SK-N-SH (cell line): Measurements from ENCODE around the gene CIAO2B. TPM values are rescaled to one million over a fixed set of nuclear protein-coding genes. Genes with fewer than 3 reads are reported as not detected.

Source experiments
- CTCF ChIA-PET: fragments of 300-600, 350-600 bp; formaldehyde crosslinking; extraction: SDS; loops from one replicate; lab custom pipeline; 2021; lab: Yijun Ruan, JAX
- POLR2A ChIA-PET: fragments of 350-600 bp; sonication (Branson Sonifier 250); formaldehyde crosslinking; extraction: SDS; loops from one replicate; lab custom pipeline; 2020; ENCODE audit warnings: antibody characterized with exemption, inconsistent platforms; lab: Yijun Ruan, JAX
- DNase-seq: peaks from one replicate; pipeline ENCODE4 v3.0.0; 2012
- H2AFZ ChIP-seq: fragments of 200-600 bp; sonication (generic); 2 replicates; pipeline ENCODE4 v1.8.1; 2016; ENCODE audit warnings: antibody characterized with exemption, mild to moderate bottlenecking, low read depth
- H3F3A ChIP-seq: fragments of 200-600 bp; sonication (generic); replicated peaks from 2 replicates; pipeline ENCODE3; 2016; ENCODE audit warnings: antibody characterized with exemption, mild to moderate bottlenecking; ENCODE audit not compliant: insufficient read depth
- H3K27ac ChIP-seq, 2 experiments: fragments of 200-500 bp in 1 of 2; fragments of 200-600 bp in 1 of 2; sonication (Bioruptor generic) in 1 of 2; sonication (generic), shearing (Covaris generic) in 1 of 2; 2 replicates each; pipeline versions ENCODE4 v1.5.1 to v1.6.1; 2014 to 2016; ENCODE audit warnings: low read depth in 2 of 2, inconsistent platforms in 1 of 2, low read length in 1 of 2, mild to moderate bottlenecking in 1 of 2, mixed read lengths in 1 of 2
- H3K27me3 ChIP-seq: fragments of 200-600 bp; sonication (generic), shearing (Covaris generic); 2 replicates; pipeline ENCODE4 v1.6.1; 2016; ENCODE audit warnings: mixed run types; ENCODE audit not compliant: insufficient read depth
- H3K36me3 ChIP-seq, 2 experiments: fragments of 200-500 bp in 1 of 2; fragments of 200-600 bp in 1 of 2; sonication (Bioruptor generic) in 1 of 2; sonication (generic) in 1 of 2; replicated peaks in 1 of 2; 2 replicates each; pipeline versions ENCODE3 to v1.5.1; 2014 to 2016; ENCODE audit warnings: low read length in 1 of 2, mild to moderate bottlenecking in 1 of 2; ENCODE audit not compliant: insufficient read depth in 2 of 2, control insufficient read depth in 1 of 2
- H3K4me1 ChIP-seq, 2 experiments: fragments of 200-500 bp in 1 of 2; fragments of 200-600 bp in 1 of 2; sonication (Bioruptor generic) in 1 of 2; sonication (generic), shearing (Covaris generic) in 1 of 2; 2 replicates each; pipeline versions ENCODE4 v1.5.1 to v1.6.1; 2014 to 2016; ENCODE audit warnings: low read depth in 1 of 2, low read length in 1 of 2, mixed run types in 1 of 2; ENCODE audit not compliant: insufficient read depth in 2 of 2, control insufficient read depth in 1 of 2
- H3K4me2 ChIP-seq: fragments of 200-600 bp; sonication (generic), shearing (Covaris generic); 2 replicates; pipeline ENCODE4 v1.6.1; 2017; ENCODE audit warnings: mixed run types
- H3K4me3 ChIP-seq, 2 experiments: fragments of 200-500 bp in 1 of 2; fragments of 200-600 bp in 1 of 2; sonication (Bioruptor generic) in 1 of 2; sonication (generic), shearing (Covaris generic) in 1 of 2; 2 replicates each; pipeline versions ENCODE4 v1.5.1 to v1.8.1; 2014 to 2016; ENCODE audit warnings: low read depth in 2 of 2, inconsistent platforms in 1 of 2, low read length in 1 of 2, mild to moderate bottlenecking in 1 of 2, mixed read lengths in 1 of 2, moderate library complexity in 1 of 2
- H3K79me2 ChIP-seq: fragments of 200-600 bp; sonication (generic); 2 replicates; pipeline ENCODE4 v1.8.1; 2017; ENCODE audit warnings: mild to moderate bottlenecking; ENCODE audit not compliant: insufficient read depth
- H3K9ac ChIP-seq: fragments of 200-600 bp; sonication (generic); 2 replicates; pipeline ENCODE4 v1.6.1; 2017; ENCODE audit warnings: mixed run types
- H3K9me2 ChIP-seq: fragments of 200-600 bp; sonication (generic); 2 replicates; pipeline ENCODE4 v1.6.1; 2017; ENCODE audit warnings: mixed run types
- H3K9me3 ChIP-seq: fragments of 200-600 bp; sonication (generic); 2 replicates; pipeline ENCODE4 v1.6.1; 2017; ENCODE audit warnings: mixed run types, mild to moderate bottlenecking, moderate library complexity
- H4K20me1 ChIP-seq: fragments of 200-600 bp; sonication (generic); 2 replicates; pipeline ENCODE4 v1.6.1; 2017; ENCODE audit warnings: mild to moderate bottlenecking, mixed run types; ENCODE audit not compliant: insufficient read depth
- CHD2 ChIP-seq: fragments of 150-350 bp; IDR thresholded peaks from 2 replicates; pipeline ENCODE4 v1.6.1; 2018; ENCODE audit warnings: low read length; ENCODE audit not compliant: partially characterized antibody
- FOSL2 ChIP-seq: IDR thresholded peaks from 2 replicates; pipeline ENCODE4 v1.4.0; 2012; ENCODE audit warnings: low read depth, mild to moderate bottlenecking, moderate library complexity, borderline replicate concordance
- FOXM1 ChIP-seq: IDR thresholded peaks from 2 replicates; pipeline ENCODE4 v1.4.0; 2012; ENCODE audit warnings: low read depth, mild to moderate bottlenecking
- MEF2A ChIP-seq: IDR thresholded peaks from 2 replicates; pipeline ENCODE4 v1.4.0; 2012; ENCODE audit warnings: low read depth, borderline replicate concordance
- NRF1 ChIP-seq: IDR thresholded peaks from 2 replicates; pipeline ENCODE4 v1.6.1; 2012; ENCODE audit warnings: low read depth, mild to moderate bottlenecking, low read length
- PBX3 ChIP-seq: IDR thresholded peaks from 2 replicates; pipeline ENCODE4; 2012
- POLR2AphosphoS5 ChIP-seq: IDR thresholded peaks from 2 replicates; pipeline ENCODE4 v1.6.1; 2012; ENCODE audit warnings: low read depth, low read length
- RAD21 ChIP-seq: IDR thresholded peaks from 2 replicates; pipeline ENCODE4 v1.6.1; 2012; ENCODE audit warnings: mild to moderate bottlenecking, low read length
- RXRA ChIP-seq: IDR thresholded peaks from 2 replicates; pipeline ENCODE4 v1.4.0; 2012; ENCODE audit warnings: low read depth, mild to moderate bottlenecking, borderline replicate concordance
- SIN3A ChIP-seq: IDR thresholded peaks from 2 replicates; pipeline ENCODE4 v1.6.1; 2012; ENCODE audit warnings: low read depth, mild to moderate bottlenecking, low read length, moderate library complexity, borderline replicate concordance
- SMC3 ChIP-seq: IDR thresholded peaks from 2 replicates; pipeline ENCODE4 v1.6.1; 2012; ENCODE audit warnings: low read depth, low read length, improper control_type of control experiment
- TCF12 ChIP-seq: IDR thresholded peaks from 2 replicates; pipeline ENCODE4 v1.4.0; 2012
- TEAD4 ChIP-seq: IDR thresholded peaks from 2 replicates; pipeline ENCODE4 v1.4.0; 2012; ENCODE audit warnings: mild to moderate bottlenecking, borderline replicate concordance; ENCODE audit not compliant: insufficient read depth
- USF2 ChIP-seq: fragments of 150-350 bp; IDR thresholded peaks from 2 replicates; pipeline ENCODE4 v1.6.1; 2017; ENCODE audit warnings: antibody characterized with exemption, low read length, low read depth, borderline replicate concordance
- YY1 ChIP-seq: IDR thresholded peaks from 2 replicates; pipeline ENCODE4 v1.4.0; 2012; ENCODE audit warnings: low read depth, mild to moderate bottlenecking
- WGBS: methylation state at CpG from one replicate; pipeline ENCODE4 v1.1.6; 2017; ENCODE audit warnings: low lambda C conversion rate; 5-methylcytosine and 5-hydroxymethylcytosine counted together
- polyA plus RNA-seq, 3 experiments: library from polyadenylated mRNA; depleted of rRNA; stranded (reverse); fragments of >200 nt; gene quantifications; 2 replicates each; pipeline ENCODE4 v1.2.3, GENCODE V29; 2012

The CIAO2B gene
- polyA plus RNA-seq, 1 of the 3 experiments (the other 2 are of a cell fraction) = 665 TPM

GRCh38 chr16:66894948-66895688 is 39.1 kb downstream of the CIAO2B start (continued):
- no peak for TF ChIP-seq NRF1
- no peak for TF ChIP-seq FOSL2
- no peak for TF ChIP-seq SIN3A
- peak; percentile 48 for TF ChIP-seq CHD2
- no peak for TF ChIP-seq TCF12
- no peak for TF ChIP-seq POLR2AphosphoS5
- TF ChIP-seq FOXM1 = no peak
- no peak for TF ChIP-seq TEAD4
- TF ChIP-seq USF2 = no peak
- TF ChIP-seq RXRA = no peak
- TF ChIP-seq RAD21 = peak; percentile 98

GRCh38 chr16:66894055-66894454 is 40.1 kb downstream of the CIAO2B start:
- no peaks in the 10 kb centered on the region for H3K9me3 ChIP-seq
- H3K36me3 ChIP-seq = no peaks in the 10 kb centered on the region
- peaks cover 7% of the 10 kb centered on the region for H3F3A ChIP-seq
- no peaks in the 10 kb centered on the region for H3K27me3 ChIP-seq
- no peak overlapping the region for H3K4me3 ChIP-seq
- H3K9me2 ChIP-seq = no peaks in the 10 kb centered on the region
- H3K4me1 ChIP-seq = peaks cover 0 to 4% of the 10 kb centered on the region in 2 experiments; a peak in 1 of 4 replicates
- ChIA-PET POLR2A (no interaction called here), CTCF (interaction anchor here (1.6 to 8.5 kb wide), 14 partner anchors 8 to 275 kb away, joined by 6 to 174 read pairs (median 18); partner anchors contain the start of genes CDH16, CIAO2B, NOL3 and PDP2)
- H4K20me1 ChIP-seq = no peaks in the 10 kb centered on the region
- H3K9ac ChIP-seq = no peak overlapping the region
- H2AFZ ChIP-seq = no peak overlapping the region
- WGBS = 100% methylated on average over 1 of the region's 2 CpGs
- DNase-seq = no peak
- H3K27ac ChIP-seq = no peak overlapping the region
- no peak overlapping the region for H3K4me2 ChIP-seq
- TF ChIP-seq SIN3A = no peak
- no peak for TF ChIP-seq FOXM1
- no peaks in the 10 kb centered on the region for H3K79me2 ChIP-seq

GRCh38 chr16:66891797-66892196 is 42.4 kb downstream of the CIAO2B start:
- Histone ChIP-seq H3K9me2 (no peaks in the 10 kb centered on the region), H3K27ac (no peak overlapping the region), H3K27me3 (no peaks in the 10 kb centered on the region), H3K36me3 (peaks cover 0 to 2% of the 10 kb centered on the region in 2 experiments), H3K9me3 (no peaks in the 10 kb centered on the region), H3K4me2 (no peak overlapping the region), H3F3A (peaks cover 3% of the 10 kb centered on the region), H3K4me1 (peaks cover 0 to 7% of the 10 kb centered on the region in 2 experiments; a peak in 1 of 4 replicates), H4K20me1 (no peaks in the 10 kb centered on the region), H3K79me2 (no peaks in the 10 kb centered on the region), H2AFZ (no peak overlapping the region), H3K9ac (no peak overlapping the region), H3K4me3 (no peak overlapping the region)
- no peak for TF ChIP-seq NRF1
- TF ChIP-seq SIN3A = no peak
- no peak for TF ChIP-seq PBX3
- no peak for TF ChIP-seq YY1
- TF ChIP-seq MEF2A = no peak
- TF ChIP-seq SMC3 = no peak
- DNase-seq = no peak
- CTCF ChIA-PET = interaction anchor here (0.8 to 8.5 kb wide), 9 partner anchors 10 to 264 kb away, joined by 3 to 174 read pairs (median 4); partner anchors contain the start of genes CDH16, CES3 and RRAD
- POLR2A ChIA-PET = no interaction called here
- 94% methylated on average over 6 of the region's 6 CpGs for WGBS
